ENCODE data around the gene PIM1. TPM values are rescaled to one million over a fixed set of nuclear protein-coding genes. Genes with fewer than 3 reads are reported as not detected.

PIM1 gene
- total RNA-seq, 2 donors from 2014 or later = 511 to 723 TPM

DNA sequence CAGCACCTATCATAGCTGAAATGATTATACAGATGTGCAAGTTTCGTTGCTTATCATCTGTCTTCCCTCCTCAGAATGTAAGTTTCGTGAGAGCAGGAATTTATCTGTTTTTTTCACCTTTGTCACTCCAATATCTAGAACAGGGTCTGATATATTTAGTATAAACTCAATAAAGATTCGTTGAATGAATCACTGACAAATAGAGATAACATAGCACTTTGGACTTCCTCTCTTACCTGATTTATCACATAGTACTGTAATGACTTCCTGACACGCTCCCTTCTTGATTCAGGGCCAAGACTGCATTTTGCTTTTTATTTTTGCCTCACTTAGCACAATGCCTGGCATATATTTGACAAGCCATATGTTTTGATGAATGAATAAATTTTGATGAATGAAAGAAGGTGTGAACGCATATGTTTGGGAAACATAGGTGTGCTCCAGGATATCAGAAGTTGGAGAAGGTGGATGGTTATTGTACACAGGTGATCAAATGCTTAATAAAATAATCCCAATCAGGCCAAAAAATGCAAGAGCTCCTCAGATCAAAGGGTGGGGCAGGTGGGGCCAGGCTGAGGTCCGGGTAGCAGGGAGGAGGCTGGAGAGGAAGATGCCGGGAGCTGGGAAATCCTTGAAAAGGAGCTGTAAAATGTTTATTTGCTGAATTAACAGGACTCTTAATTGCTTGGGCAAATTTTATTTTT lies 33.0 kb downstream of the PIM1 start:
- H3K27me3 Mint-ChIP-seq = no peaks in the 10 kb centered on the region
- H3K4me1 Mint-ChIP-seq (ENCODE audit: low read depth in 2 of 2) = peaks cover 51 to 62% of the 10 kb centered on the region in 2 donors
- H3K27ac Mint-ChIP-seq = peak overlapping the region; percentile 88 to 89
- no peaks in the 10 kb centered on the region for H3K36me3 Mint-ChIP-seq
- H3K9me3 Mint-ChIP-seq = peaks cover 2% of the 10 kb centered on the region
- ATAC-seq = peak in 1 of 2 donors; percentile 70
- H3K4me3 Mint-ChIP-seq = peak overlapping the region; percentile 79
- no peak for DNase-seq (ENCODE audit: low spot score)

DNA sequence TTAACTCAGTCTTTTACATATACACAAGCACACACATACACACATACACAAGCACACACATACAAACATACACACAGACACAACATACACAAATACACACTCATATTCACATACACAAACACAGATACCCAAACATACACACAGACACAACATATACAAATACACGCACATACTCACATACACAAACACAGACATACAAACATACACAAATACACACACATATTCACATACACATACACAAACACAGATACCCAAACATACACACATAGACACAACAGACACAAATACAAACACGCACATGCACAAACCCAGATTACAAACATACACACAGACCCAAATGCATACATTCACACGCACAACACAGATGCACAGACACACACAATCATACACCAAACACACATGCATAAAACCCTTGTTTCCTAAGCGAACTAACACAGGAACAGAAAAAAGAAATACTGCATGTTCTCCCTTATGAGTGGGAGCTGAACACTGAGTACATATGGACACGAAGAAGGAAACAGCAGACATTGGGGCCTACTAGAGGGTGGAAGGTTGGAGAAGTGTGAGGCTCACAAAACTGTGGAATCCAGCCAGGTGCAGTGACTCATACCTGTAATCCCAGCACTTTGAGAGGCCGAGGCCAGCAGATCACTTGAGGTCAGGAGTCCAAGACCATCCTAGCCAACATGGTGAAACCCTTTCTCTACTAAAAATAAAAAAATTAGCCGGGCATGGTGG lies 34.2 kb downstream of the PIM1 start:
- DNase-seq (ENCODE audit: low spot score) (no peak), ATAC-seq (no peak)
- Mint-ChIP-seq H3K4me1 (ENCODE audit: low read depth in 2 of 2) (peaks cover 55 to 67% of the 10 kb centered on the region in 2 donors), H3K4me3 (peak overlapping the region; percentile 1), H3K27ac (peak overlapping the region; percentile 88 to 89), H3K27me3 (no peaks in the 10 kb centered on the region), H3K9me3 (peaks cover 2% of the 10 kb centered on the region), H3K36me3 (no peaks in the 10 kb centered on the region)

DNA sequence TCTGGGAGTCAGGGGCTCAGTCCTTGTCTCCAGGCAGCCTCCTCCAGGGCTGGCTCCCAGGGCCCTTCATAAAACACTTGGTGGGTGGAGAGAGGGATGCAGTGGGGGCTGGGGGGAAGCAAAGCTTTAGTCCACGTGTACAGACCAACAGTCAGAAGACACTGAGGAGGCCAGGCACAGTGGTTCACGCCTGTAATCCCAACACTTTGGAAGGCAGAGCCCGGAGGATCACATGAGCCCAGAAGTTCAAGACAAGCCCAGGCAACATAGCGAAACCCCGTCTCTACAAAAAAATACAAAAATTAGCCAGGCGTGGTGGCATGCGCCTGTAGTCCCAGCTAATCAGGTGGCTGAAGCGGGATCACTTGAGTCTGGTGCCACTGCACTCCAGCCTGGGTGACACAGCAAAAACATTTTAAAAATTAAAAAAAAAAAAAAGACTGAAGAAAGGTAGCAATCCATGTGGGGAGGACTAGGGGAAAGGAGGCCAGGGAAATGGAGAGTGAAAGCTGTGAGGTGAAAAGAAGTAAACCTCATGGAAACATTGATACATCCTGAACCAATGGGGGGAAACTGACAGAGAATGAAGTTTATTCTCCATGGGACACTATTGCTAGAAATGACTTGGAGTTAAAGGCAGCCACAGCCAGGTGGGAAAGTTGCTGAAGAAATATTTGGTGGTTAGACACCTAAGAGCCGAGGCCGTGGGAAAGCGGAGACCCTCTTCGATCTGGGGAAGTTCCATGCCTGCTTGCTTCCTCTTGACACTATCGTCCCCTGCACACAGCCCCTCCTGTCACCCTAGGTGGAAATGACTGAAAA lies 35.4 kb downstream of the PIM1 start:
- ATAC-seq = peak in 1 of 2 donors; percentile 15

DNA sequence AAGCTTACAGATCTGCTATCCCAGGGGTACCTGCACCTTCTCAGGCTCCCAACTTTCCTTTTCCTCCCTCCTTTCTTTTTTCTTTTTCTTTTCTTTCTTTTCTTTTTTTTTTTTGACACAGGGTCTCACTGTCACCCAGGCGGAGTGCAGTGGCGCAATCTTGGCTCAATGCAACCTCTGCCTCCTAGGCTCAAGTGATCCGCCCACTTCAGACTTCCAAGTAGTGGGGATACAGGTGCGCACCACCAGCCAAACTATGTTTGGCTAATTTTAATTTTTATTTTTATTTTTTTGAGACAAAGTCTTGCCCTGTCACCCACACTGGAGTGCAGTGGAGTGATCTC lies 36.0 kb downstream of the PIM1 start:
- H3K4me3 Mint-ChIP-seq = peak overlapping the region; percentile 26
- ATAC-seq = no peak
- peaks cover 61 to 72% of the 10 kb centered on the region in 2 donors for H3K4me1 Mint-ChIP-seq (ENCODE audit: low read depth in 2 of 2)
- no peaks in the 10 kb centered on the region for H3K27me3 Mint-ChIP-seq
- H3K9me3 Mint-ChIP-seq = peaks cover 2% of the 10 kb centered on the region
- H3K36me3 Mint-ChIP-seq = no peaks in the 10 kb centered on the region
- peak overlapping the region; percentile 88 to 89 for H3K27ac Mint-ChIP-seq
- no peak for DNase-seq (ENCODE audit: low spot score)

More for the DNA sequence above, 35.4 kb downstream of the PIM1 start:
- peak overlapping the region; percentile 88 to 89 for H3K27ac Mint-ChIP-seq
- H3K4me1 Mint-ChIP-seq (ENCODE audit: low read depth in 2 of 2) = peaks cover 61 to 74% of the 10 kb centered on the region in 2 donors
- H3K4me3 Mint-ChIP-seq = peak overlapping the region; percentile 26
- DNase-seq (ENCODE audit: low spot score) = no peak
- peaks cover 2% of the 10 kb centered on the region for H3K9me3 Mint-ChIP-seq
- no peaks in the 10 kb centered on the region for H3K27me3 Mint-ChIP-seq
- no peaks in the 10 kb centered on the region for H3K36me3 Mint-ChIP-seq

DNA sequence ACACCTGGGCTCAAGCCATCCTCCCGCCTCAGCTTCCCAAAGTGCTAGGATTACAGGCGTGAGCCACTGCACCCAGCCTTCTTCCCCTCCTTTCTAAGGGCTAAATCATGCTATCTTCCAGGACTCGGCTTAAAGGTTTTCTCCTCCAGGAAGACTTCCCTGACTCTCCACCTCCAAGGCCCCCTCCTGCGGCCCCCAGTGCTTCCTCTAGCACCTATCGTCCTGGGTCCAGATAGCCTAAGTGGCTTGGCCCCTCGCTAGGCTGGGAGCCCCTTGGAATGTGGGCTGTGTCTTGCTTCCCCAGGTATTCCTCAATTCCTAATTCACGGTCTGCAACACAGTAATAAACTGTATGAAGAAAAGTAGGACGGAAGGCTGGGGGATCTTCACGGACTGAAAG lies 36.7 kb downstream of the PIM1 start:
- DNase-seq (ENCODE audit: low spot score) (no peak), ATAC-seq (no peak)
- H3K36me3 Mint-ChIP-seq = no peaks in the 10 kb centered on the region
- H3K9me3 Mint-ChIP-seq = peaks cover 2% of the 10 kb centered on the region
- no peaks in the 10 kb centered on the region for H3K27me3 Mint-ChIP-seq
- peak overlapping the region; percentile 88 to 89 for H3K27ac Mint-ChIP-seq
- peaks cover 58 to 71% of the 10 kb centered on the region in 2 donors for H3K4me1 Mint-ChIP-seq (ENCODE audit: low read depth in 2 of 2)
- no peak overlapping the region for H3K4me3 Mint-ChIP-seq

DNA sequence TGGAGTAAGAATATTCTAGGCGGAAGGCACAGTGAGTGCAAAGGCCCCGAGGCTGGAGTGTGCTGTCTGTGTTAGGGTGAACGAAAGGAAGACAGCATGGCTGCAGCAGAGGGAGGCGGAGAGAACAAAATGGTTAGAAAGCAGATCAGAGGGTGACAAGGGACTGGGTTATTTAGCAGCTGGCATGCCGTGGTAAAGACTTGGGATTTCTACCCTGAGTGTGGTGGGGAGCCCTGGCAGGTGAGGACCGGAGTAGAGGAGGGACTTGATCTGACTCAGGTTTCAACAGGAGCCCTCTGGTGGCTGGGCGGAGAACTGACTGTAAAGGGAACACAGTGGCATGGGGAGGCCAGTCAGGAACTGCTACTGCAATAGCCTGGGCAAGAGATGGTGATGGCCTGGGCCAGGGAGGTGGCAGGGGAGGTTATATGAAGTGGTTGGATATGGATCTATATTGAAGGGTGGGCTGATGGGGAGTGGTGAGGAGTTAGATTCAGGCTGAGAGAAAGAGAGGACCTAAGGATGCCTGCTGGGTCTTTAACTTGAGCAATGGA lies 38.0 kb downstream of the PIM1 start:
- H3K36me3 Mint-ChIP-seq = no peaks in the 10 kb centered on the region
- DNase-seq (ENCODE audit: low spot score) = peak; percentile 94
- H3K4me1 Mint-ChIP-seq (ENCODE audit: low read depth in 2 of 2) = peaks cover 51 to 58% of the 10 kb centered on the region in 2 donors
- ATAC-seq = peak; percentile 90
- no peaks in the 10 kb centered on the region for H3K27me3 Mint-ChIP-seq
- H3K9me3 Mint-ChIP-seq = peaks cover 2% of the 10 kb centered on the region
- H3K27ac Mint-ChIP-seq = peak overlapping the region; percentile 88 to 89
- H3K4me3 Mint-ChIP-seq = peak overlapping the region; percentile 74

DNA sequence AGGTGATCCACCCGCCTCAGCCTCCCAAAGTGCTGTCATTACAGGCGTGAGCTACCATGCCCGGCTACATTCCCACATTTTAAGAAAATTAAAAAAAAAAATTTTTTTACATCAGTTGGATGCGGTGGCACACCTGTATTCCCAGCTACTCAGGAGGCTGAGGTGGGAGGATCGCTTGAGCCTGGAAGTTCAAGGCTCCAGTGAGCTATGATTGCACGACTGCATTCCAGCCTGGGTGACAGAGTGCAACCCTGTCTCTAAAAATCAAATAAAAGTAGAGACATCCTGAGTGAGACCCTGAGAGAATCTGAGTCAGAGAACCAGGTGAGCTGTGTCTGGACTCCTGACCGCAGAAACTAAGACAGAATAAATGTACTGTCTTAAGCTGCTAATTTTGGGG lies 38.8 kb downstream of the PIM1 start:
- Mint-ChIP-seq H3K4me1 (ENCODE audit: low read depth in 2 of 2) (peaks cover 49 to 50% of the 10 kb centered on the region in 2 donors), H3K4me3 (no peak overlapping the region), H3K27ac (peak overlapping the region; percentile 88 to 92), H3K9me3 (peaks cover 2% of the 10 kb centered on the region), H3K36me3 (no peaks in the 10 kb centered on the region), H3K27me3 (no peaks in the 10 kb centered on the region)
- no peak for DNase-seq (ENCODE audit: low spot score)
- no peak for ATAC-seq

DNA sequence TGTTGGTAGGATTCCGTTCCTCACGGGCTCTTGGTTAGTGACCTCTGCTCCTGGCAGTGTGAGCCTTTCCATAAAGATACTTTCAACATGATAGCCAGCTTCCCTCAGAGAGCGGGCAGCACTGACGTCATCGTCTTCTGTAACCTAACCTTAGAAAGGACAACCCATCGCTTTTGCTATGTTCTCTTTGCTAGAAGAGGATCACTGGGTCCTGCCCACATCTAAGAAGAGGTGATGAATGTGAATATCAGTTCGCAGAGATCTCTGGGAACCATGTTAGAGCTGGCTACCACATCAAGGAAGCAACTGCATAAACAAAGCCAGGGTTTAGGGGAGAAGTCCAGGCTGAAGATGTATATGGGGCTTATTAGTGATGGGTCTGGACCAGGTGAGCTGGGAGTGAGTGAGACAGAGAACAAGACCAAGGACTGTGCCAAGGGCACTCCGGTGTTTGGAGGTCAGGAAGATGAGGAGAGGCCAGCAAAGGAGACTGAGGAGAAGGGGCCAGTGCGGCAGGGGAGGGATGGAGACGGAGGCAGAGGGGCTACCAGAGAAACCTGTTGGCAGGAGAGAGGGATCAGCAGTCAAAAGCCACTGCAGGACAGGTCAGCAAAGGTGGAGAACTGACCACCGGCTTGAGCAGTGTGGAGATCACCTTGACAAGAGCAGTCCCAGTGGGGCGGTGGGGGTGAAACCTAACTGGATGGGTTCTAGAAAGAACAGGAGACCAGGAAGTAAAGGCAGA lies 39.7 kb downstream of the PIM1 start:
- peak in 1 of 2 donors; percentile 28 for ATAC-seq
- H3K4me1 Mint-ChIP-seq (ENCODE audit: low read depth in 2 of 2) = peaks cover 43 to 48% of the 10 kb centered on the region in 2 donors
- H3K4me3 Mint-ChIP-seq = peak overlapping the region; percentile 60
- peaks cover 2% of the 10 kb centered on the region for H3K9me3 Mint-ChIP-seq
- DNase-seq (ENCODE audit: low spot score) = no peak
- no peaks in the 10 kb centered on the region for H3K27me3 Mint-ChIP-seq
- H3K36me3 Mint-ChIP-seq = no peaks in the 10 kb centered on the region
- peak overlapping the region; percentile 83 to 92 for H3K27ac Mint-ChIP-seq

DNA sequence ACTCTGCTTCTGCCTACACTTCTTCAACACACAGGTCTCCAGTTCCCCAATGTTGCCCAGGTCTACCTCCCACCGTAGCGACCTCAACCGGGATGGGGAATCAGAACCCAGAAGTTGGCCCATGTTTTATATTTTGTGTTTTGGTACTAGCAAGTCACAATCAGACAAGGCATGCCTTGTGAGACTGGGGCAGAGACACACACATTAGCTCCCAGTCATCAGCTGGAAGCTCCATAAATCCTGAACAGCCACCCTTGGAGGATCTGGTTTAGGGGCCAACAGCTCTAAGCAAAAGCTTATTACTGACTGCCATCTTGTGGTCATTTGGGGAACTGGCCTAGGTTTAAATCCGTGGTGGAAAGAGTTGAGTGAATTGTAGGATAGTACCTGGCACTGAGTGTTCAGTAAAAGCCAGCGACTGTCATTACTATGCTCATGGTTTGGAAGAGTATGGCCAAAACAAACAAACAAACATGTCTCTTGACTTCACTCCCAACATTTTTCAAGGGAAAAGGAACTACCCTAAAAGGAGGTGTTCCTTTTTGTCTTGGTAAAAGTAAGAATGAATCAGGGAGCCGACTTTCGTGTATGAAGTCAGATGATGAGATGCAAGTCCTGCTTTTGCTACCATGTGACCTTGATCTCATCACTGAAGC lies 40.5 kb downstream of the PIM1 start:
- DNase-seq (ENCODE audit: low spot score) (peak; percentile 87), ATAC-seq (peak; percentile 64 to 72)
- H3K4me3 Mint-ChIP-seq = no peak overlapping the region
- H3K27ac Mint-ChIP-seq = peak overlapping the region; percentile 83 to 92
- H3K27me3 Mint-ChIP-seq = no peaks in the 10 kb centered on the region
- no peaks in the 10 kb centered on the region for H3K36me3 Mint-ChIP-seq
- peaks cover 40 to 47% of the 10 kb centered on the region in 2 donors for H3K4me1 Mint-ChIP-seq (ENCODE audit: low read depth in 2 of 2)
- peaks cover 2% of the 10 kb centered on the region for H3K9me3 Mint-ChIP-seq

DNA sequence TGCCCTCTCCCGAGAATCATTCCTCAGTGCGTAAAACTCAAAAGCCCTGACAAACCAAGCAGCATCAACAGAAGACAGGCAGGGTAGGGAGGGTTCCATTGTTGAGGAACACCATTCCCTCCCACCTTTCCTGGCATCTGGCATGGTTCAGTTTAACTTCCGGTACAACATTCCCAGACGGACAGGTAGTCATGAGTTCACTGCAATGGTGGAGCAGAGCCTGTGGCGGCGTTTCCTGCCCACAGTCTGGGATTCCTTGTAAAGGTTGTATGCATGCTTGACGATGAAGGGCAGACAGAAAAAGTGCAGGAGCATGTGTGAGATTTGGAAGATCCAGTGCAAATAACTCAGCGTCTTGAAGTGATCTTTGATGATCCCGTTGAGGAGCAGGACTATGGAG lies 42.3 kb downstream of the PIM1 start:
- H3K36me3 Mint-ChIP-seq = no peaks in the 10 kb centered on the region
- no peak overlapping the region for H3K4me3 Mint-ChIP-seq
- DNase-seq (ENCODE audit: low spot score) (no peak), ATAC-seq (no peak)
- H3K27me3 Mint-ChIP-seq = no peaks in the 10 kb centered on the region
- peaks cover 27 to 39% of the 10 kb centered on the region in 2 donors for H3K4me1 Mint-ChIP-seq (ENCODE audit: low read depth in 2 of 2)
- H3K27ac Mint-ChIP-seq = peak overlapping the region in 1 of 2 donors; percentile 83
- H3K9me3 Mint-ChIP-seq = no peaks in the 10 kb centered on the region

DNA sequence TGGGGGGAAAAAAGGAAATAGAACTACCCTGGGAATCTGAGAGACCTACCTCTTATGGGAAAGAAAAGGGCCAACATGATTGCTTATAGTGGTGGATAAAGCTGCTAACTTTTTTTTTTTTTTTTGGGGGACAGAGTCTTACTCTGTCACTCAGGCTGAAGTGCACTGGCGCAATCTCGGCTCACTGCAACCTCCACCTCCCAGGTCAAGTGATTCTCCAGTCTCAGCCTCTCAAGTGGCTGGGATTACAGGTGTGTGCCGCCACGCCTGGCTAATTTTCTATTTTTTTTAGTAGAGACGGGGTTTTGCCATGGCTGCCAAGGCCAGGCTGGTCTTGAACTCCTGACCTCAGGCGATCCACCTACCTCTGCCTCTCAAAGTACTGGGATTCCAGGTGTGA lies 48.1 kb downstream of the PIM1 start:
- H3K27ac Mint-ChIP-seq = no peak overlapping the region
- no peak for DNase-seq (ENCODE audit: low spot score)
- ATAC-seq = no peak
- H3K4me3 Mint-ChIP-seq = no peak overlapping the region
- H3K4me1 Mint-ChIP-seq (ENCODE audit: low read depth in 2 of 2) = peaks cover 26 to 34% of the 10 kb centered on the region in 2 donors
- H3K36me3 Mint-ChIP-seq = no peaks in the 10 kb centered on the region
- H3K27me3 Mint-ChIP-seq = no peaks in the 10 kb centered on the region
- H3K9me3 Mint-ChIP-seq = no peaks in the 10 kb centered on the region

DNA sequence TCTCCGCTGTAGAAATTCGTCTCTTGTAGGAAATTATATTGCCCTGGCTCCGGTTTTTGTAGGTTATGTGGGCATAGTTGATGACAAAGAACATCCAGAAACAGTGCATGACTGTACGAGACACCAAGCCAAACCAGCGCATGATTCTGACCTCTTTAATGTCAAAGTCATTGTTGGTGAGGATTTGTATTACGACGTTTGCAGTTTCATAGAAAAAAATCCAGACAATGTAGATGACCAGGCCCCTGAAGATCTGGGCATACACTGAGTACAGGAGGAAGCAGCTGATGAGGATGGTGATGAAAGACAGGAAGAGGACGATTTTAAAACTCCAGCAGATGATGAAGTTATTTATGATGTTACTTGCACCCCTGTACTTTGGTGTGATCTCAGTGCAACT lies 48.6 kb downstream of the PIM1 start:
- ATAC-seq = no peak
- Mint-ChIP-seq H3K4me3 (no peak overlapping the region), H3K4me1 (ENCODE audit: low read depth in 2 of 2) (peaks cover 28 to 35% of the 10 kb centered on the region in 2 donors), H3K27ac (no peak overlapping the region), H3K36me3 (no peaks in the 10 kb centered on the region), H3K9me3 (no peaks in the 10 kb centered on the region), H3K27me3 (no peaks in the 10 kb centered on the region)
- DNase-seq (ENCODE audit: low spot score) = no peak

Measured in natural killer cell treated with Interleukin-12 subunit alpha and Interleukin-12 subunit beta and Interleukin-15 and Interleukin-18, amount 100 ng/mL, for 72 hours (primary cell).